Measurements from ENCODE around the gene ARMC2. TPM values are rescaled to one million over a fixed set of nuclear protein-coding genes. Genes with fewer than 3 reads are reported as not detected.
A peak's percentile ranks its signal among the peaks of the same experiment; 100 is the strongest.

Gene ARMC2
- total RNA-seq, 2 experiments from 2014 or later, result 2.7 to 4.6 TPM

DNA sequence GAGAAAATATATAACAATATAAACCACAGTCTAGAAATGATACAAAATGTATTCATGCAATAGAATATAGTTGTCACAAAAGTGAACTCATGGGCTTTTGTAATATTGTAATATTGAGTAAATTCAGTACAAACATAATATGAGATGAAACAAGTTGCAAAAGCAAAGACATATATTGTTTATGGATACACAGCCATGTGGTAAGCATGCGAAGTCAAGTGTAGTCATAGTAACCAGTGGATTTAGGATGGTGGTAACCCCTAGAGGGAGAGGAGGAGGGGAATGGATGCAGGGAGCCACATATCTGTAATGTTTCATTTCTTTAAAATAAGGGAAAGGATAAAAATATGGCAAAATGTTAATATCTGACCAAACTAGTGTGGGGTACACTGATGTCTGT is 47.3 kb downstream of the ARMC2 start:
- H3K27me3 Mint-ChIP-seq, result no peaks in the 10 kb centered on the region
- POLR2A ChIA-PET, result interaction anchor here (1.2 kb wide), 1 partner anchor 157 kb away, joined by 3 read pairs; no protein-coding TSS in a partner anchor
- H3K27ac Mint-ChIP-seq, result peak overlapping the region; percentile 67
- CTCF ChIA-PET, result interaction anchor here (0.9 to 3.5 kb wide), 4 partner anchors 21 to 354 kb away, joined by 3 to 24 read pairs (median 11); no protein-coding TSS in a partner anchor
- ATAC-seq (peak; percentile 56), DNase-seq (no peak)
- no peaks in the 10 kb centered on the region for H3K9me3 Mint-ChIP-seq
- peaks cover under 1% of the 10 kb centered on the region for H3K36me3 Mint-ChIP-seq (ENCODE audit: low read depth)
- no peak overlapping the region for H3K4me3 Mint-ChIP-seq
- TF ChIP-seq, protein P1, sequence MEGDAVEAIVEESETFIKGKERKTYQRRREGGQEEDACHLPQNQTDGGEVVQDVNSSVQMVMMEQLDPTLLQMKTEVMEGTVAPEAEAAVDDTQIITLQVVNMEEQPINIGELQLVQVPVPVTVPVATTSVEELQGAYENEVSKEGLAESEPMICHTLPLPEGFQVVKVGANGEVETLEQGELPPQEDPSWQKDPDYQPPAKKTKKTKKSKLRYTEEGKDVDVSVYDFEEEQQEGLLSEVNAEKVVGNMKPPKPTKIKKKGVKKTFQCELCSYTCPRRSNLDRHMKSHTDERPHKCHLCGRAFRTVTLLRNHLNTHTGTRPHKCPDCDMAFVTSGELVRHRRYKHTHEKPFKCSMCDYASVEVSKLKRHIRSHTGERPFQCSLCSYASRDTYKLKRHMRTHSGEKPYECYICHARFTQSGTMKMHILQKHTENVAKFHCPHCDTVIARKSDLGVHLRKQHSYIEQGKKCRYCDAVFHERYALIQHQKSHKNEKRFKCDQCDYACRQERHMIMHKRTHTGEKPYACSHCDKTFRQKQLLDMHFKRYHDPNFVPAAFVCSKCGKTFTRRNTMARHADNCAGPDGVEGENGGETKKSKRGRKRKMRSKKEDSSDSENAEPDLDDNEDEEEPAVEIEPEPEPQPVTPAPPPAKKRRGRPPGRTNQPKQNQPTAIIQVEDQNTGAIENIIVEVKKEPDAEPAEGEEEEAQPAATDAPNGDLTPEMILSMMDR (IDR thresholded peaks at IDR 0.05), result no peak
- intact Hi-C loops (cut with micrococcal nuclease), result no loop called here
- peaks cover 22% of the 10 kb centered on the region for H3K4me1 Mint-ChIP-seq (ENCODE audit: low read depth)

DNA sequence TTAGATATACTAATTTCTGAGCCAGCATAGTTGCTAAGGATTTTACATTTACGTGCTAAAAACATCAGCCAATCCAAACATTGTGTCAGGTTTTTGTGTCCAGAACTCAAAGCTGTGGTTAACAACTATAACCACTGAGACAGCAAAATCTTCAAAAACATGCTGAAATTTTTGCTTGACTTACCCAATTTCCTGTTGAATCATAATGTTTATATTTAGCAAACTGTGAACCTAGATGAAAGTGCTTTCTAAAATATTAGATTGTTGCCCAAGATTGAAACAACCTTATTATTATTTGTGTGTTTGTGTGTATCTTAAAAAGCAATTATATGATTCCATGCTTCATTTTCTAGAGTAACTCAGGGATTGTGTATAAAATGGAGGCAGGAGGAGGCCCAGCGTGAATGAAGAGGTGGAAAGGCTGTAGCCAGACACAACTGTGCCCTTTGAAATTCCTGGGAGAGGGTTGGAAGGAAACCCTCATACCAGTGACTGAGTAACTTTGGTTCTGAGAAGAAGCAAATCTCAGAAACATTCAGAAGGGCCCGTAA is 48.0 kb downstream of the ARMC2 start:
- Mint-ChIP-seq H3K27me3 (no peaks in the 10 kb centered on the region), H3K27ac (peak overlapping the region; percentile 84), H3K4me1 (ENCODE audit: low read depth) (peaks cover 25% of the 10 kb centered on the region), H3K9me3 (no peaks in the 10 kb centered on the region), H3K4me3 (no peak overlapping the region), H3K36me3 (ENCODE audit: low read depth) (peaks cover 3% of the 10 kb centered on the region)
- intact Hi-C loops (cut with micrococcal nuclease), result no loop called here
- ChIA-PET CTCF (interaction anchor here (0.9 to 1.0 kb wide), 3 partner anchors 20 to 354 kb away, joined by 3 read pairs; no protein-coding TSS in a partner anchor), POLR2A (interaction anchor here (1.5 kb wide), 1 partner anchor 13 kb away, joined by 5 read pairs; no protein-coding TSS in a partner anchor)
- TF ChIP-seq, protein P1 (IDR thresholded peaks at IDR 0.05), result no peak
- DNase-seq, result no peak
- ATAC-seq, result peak; percentile 63

DNA sequence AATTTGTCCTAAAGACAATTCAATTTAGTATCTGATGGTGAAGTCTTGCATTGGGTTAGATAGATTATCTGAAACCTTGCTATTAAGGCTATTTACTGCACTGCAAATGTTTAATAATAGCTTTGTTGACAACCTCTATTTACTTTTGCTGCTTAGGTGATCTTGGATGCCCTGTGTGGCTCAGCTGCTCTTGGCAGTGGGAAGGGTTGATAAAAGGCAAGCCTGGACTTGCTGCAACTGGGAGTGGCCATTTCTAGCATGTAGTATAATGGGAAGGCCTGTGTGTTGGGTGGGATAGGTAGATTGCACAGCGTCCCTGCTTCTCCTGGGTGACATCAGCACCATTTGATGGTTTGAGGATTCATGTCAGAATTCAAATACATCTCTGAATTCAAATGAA is 49.1 kb downstream of the ARMC2 start:
- Mint-ChIP-seq H3K27ac (no peak overlapping the region), H3K36me3 (ENCODE audit: low read depth) (peaks cover 3% of the 10 kb centered on the region), H3K4me1 (ENCODE audit: low read depth) (peaks cover 32% of the 10 kb centered on the region), H3K27me3 (no peaks in the 10 kb centered on the region), H3K9me3 (no peaks in the 10 kb centered on the region), H3K4me3 (no peak overlapping the region)
- DNase-seq (no peak), ATAC-seq (no peak)
- POLR2A ChIA-PET, result interaction anchor here (0.6 to 1.5 kb wide), 2 partner anchors 14 to 71 kb away, joined by 3 to 5 read pairs; no protein-coding TSS in a partner anchor
- CTCF ChIA-PET, result no interaction called here
- intact Hi-C loops (cut with micrococcal nuclease), result no loop called here
- TF ChIP-seq, protein P1 (IDR thresholded peaks at IDR 0.05), result no peak

GRCh38 chr6:108902382-108902792 is 54.2 kb downstream of the ARMC2 start:
- intact Hi-C loops (cut with micrococcal nuclease), result no loop called here
- peak; percentile 68 for ATAC-seq
- POLR2A ChIA-PET, result no interaction called here
- H3K27me3 Mint-ChIP-seq, result no peaks in the 10 kb centered on the region
- peaks cover 28% of the 10 kb centered on the region for H3K4me1 Mint-ChIP-seq (ENCODE audit: low read depth)
- TF ChIP-seq, protein P1 (IDR thresholded peaks at IDR 0.05), result no peak
- peak overlapping the region; percentile 76 for H3K27ac Mint-ChIP-seq
- H3K36me3 Mint-ChIP-seq (ENCODE audit: low read depth), result peaks cover 3% of the 10 kb centered on the region
- no peak for DNase-seq
- CTCF ChIA-PET, result interaction anchor here (0.7 to 6.2 kb wide), 9 partner anchors 10 to 360 kb away, joined by 3 to 41 read pairs (median 4); no protein-coding TSS in a partner anchor
- no peak overlapping the region for H3K4me3 Mint-ChIP-seq
- H3K9me3 Mint-ChIP-seq, result no peaks in the 10 kb centered on the region

- Mint-ChIP-seq H3K4me1 (ENCODE audit: low read depth) (peaks cover 27% of the 10 kb centered on the region), H3K4me3 (no peak overlapping the region), H3K27ac (no peak overlapping the region), H3K9me3 (no peaks in the 10 kb centered on the region), H3K27me3 (no peaks in the 10 kb centered on the region), H3K36me3 (ENCODE audit: low read depth) (peaks cover 3% of the 10 kb centered on the region)
- intact Hi-C loops (cut with micrococcal nuclease), result no loop called here
- TF ChIP-seq, protein P1 (IDR thresholded peaks at IDR 0.05), result no peak
- POLR2A ChIA-PET, result interaction anchor here (1.3 kb wide), 1 partner anchor 17 kb away, joined by 4 read pairs; no protein-coding TSS in a partner anchor
- ATAC-seq (no peak), DNase-seq (no peak)
- CTCF ChIA-PET, result interaction anchor here (4.7 to 6.2 kb wide), 2 partner anchors 12 to 168 kb away, joined by 28 to 41 read pairs; no protein-coding TSS in a partner anchor
Measured at GRCh38 chr6:108903796-108904195, 55.6 kb downstream of the ARMC2 start.
